Skeletal muscle cell (primary cell): ENCODE results near the gene CEP131.
"Not testable (repeated sequence)": the region's sequence is repeated elsewhere in the genome, so short reads cannot be mapped to it uniquely, and the experiment has no call there.

Experiments
- DNase-seq: peaks from one replicate; pipeline ENCODE4 v3.0.0-alpha.2; 2010; ENCODE audit warnings: low read depth
- H3K4me3 ChIP-seq: 2 replicates; pipeline ENCODE4 v1.5.1; 2011; ENCODE audit warnings: low read depth, mild to moderate bottlenecking, control low read depth, low read length, moderate library complexity

Gene CEP131

GRCh38 chr17:81159611-81160265 is 63.0 kb downstream of the CEP131 start:
- H3K4me3 ChIP-seq = no peak overlapping the region
- no peak for DNase-seq

- DNase-seq = no peak
- no peak overlapping the region for H3K4me3 ChIP-seq
Observed at GRCh38 chr17:81158688-81159590, 63.8 kb downstream of the CEP131 start.

GRCh38 chr17:81157848-81158687 is 64.7 kb downstream of the CEP131 start:
- H3K4me3 ChIP-seq = no peak overlapping the region
- no peak for DNase-seq

GRCh38 chr17:81156866-81157805 is 65.6 kb downstream of the CEP131 start:
- no peak for DNase-seq
- H3K4me3 ChIP-seq = no peak overlapping the region

GRCh38 chr17:81154961-81155360 is 67.8 kb downstream of the CEP131 start:
- H3K4me3 ChIP-seq = no peak overlapping the region
- no peak for DNase-seq

GRCh38 chr17:81154016-81154415 is 68.7 kb downstream of the CEP131 start:
- not testable (repeated sequence) for H3K4me3 ChIP-seq, DNase-seq

GRCh38 chr17:81153340-81153803 is 69.4 kb downstream of the CEP131 start:
- peak; percentile 62 for DNase-seq

GRCh38 chr17:81152288-81152828 is 70.4 kb downstream of the CEP131 start:
- DNase-seq = no peak
- no peak overlapping the region for H3K4me3 ChIP-seq

More at GRCh38 chr17:81153340-81153803, 69.4 kb downstream of the CEP131 start:
- no peak overlapping the region for H3K4me3 ChIP-seq

GRCh38 chr17:81151278-81151677 is 71.5 kb downstream of the CEP131 start:
- H3K4me3 ChIP-seq = no peak overlapping the region
- DNase-seq = no peak

GRCh38 chr17:81150377-81151077 is 72.2 kb downstream of the CEP131 start:
- DNase-seq = no peak
- no peak overlapping the region for H3K4me3 ChIP-seq

- no peak overlapping the region for H3K4me3 ChIP-seq
- DNase-seq = no peak
Observed at GRCh38 chr17:81148986-81149533, 73.7 kb downstream of the CEP131 start.

- no peak for DNase-seq
- H3K4me3 ChIP-seq = no peak overlapping the region
Observed at GRCh38 chr17:81148571-81148970, 74.2 kb downstream of the CEP131 start.

GRCh38 chr17:81147701-81148100 is 75.1 kb downstream of the CEP131 start:
- DNase-seq = no peak
- no peak overlapping the region for H3K4me3 ChIP-seq

- DNase-seq, H3K4me3 ChIP-seq: not testable (repeated sequence)
Observed at GRCh38 chr17:81146208-81146607, 76.6 kb downstream of the CEP131 start.

- DNase-seq = no peak
- H3K4me3 ChIP-seq = no peak overlapping the region
Observed at GRCh38 chr17:81144423-81144781, 78.4 kb downstream of the CEP131 start.

- no peak for DNase-seq
- no peak overlapping the region for H3K4me3 ChIP-seq
Observed at GRCh38 chr17:81143717-81144422, 78.9 kb downstream of the CEP131 start.

GRCh38 chr17:81143200-81143527 is 79.6 kb downstream of the CEP131 start:
- no peak overlapping the region for H3K4me3 ChIP-seq
- DNase-seq = no peak
